Amniotic epithelial cell (primary cell): ENCODE measurements around the gene GNAZ.

Experiments
- DNase-seq: peaks from one replicate; pipeline ENCODE4 v3.0.0-alpha.2; 2010; ENCODE audit warnings: low read depth

The GNAZ gene

DNA sequence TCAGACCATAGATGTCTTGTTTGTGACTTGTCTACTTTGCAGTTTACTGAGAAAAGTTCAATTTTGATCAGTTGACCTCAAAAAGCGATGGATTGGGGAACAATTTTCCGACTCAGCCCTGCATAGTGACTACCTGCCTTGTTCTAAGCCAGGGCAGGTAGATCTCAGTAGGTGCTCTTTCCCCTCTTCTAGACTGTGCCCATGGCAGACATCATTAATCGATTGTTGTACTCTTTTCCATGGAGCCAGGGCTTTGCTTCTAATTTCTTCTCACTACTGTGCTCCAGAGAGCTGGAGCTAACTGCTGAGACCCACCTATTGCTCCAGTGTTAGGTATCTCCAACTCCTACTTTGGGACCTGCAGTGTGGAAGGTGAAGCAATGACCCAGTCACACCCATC is 84.8 kb downstream of the GNAZ start:
- no peak for DNase-seq

DNA sequence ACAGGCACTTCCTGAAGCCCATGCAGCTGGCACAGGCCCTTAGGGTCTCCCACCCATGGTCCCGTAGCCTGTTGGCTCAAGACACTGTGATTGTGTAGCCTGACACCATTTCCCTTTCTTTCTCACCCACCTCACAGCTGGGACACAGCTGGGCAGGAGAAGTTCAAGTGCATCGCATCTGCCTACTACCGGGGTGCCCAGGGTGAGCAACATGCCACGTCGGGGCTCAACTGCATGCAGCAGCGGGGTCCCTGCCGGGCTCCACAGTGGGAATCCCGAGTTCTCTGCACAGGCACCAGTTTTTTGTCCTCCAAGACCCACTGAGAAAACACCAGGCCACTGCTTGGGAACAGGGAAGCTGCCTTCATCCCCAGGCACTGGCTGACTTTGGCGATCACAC is 85.5 kb downstream of the GNAZ start:
- no peak for DNase-seq

DNA sequence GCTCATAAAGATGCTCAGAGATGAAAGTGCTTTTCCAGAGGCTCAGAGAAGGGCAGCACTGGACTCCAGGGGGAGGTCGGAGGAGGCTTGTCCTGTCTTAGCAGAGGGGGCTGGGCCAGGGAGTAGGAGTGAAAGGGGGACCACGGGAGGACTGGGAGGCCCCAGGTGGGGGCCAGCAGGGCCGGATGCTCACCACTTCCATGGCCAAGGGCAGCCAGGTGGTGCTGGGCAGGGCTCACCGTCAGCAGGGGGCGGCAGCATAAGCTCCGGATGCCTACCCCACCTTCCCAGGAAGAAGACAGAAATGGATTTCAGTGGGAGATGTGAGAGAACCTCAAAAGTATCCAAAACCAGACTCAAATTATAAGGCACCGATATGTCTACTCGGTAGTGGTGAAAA is 86.0 kb downstream of the GNAZ start:
- no peak for DNase-seq

DNA sequence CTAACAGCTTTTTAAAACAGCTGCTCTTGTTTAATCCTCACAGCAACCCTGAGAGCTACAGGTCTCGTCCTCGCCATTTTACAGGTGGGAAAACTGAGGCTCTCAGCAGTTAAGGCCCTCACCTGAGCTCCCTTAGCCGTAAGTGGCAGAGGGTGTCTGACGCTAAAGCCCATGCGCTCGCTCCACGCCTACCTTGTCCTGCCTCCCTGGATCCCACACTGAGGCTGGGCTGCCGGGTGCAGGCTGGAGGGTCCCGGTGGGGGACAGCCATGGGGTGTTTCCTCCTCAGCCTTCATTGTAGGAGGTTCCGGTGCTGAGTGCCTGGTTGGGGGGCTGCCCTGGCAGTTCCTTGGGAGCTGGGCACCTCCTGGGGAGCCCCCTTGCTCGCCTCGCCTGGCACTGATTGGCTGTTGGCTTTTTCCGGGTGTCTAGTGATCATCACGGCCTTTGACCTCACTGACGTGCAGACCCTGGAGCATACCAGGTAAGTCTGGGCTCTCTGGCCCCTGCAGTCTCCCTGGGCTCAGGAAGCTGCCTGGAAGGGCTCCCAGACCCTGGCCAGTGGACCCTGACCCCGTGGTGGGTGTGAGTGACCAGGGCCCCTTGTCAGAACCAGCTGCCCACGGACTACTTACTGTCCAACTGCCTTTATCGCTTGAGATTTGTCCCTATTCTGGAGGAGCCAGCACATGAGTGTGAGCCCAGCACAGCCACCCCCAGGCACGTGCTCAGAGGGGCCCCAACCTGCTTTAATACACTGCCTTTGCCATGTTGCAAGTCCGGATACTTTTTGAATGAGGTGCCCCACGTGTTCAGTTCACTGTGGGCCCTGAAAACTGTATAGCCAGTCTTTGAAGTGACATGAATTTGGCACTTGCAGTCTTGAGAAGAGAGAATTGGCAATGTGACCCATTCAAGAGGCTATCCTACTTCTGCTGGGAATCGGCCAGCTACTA is 87.5 kb downstream of the GNAZ start:
- no peak for DNase-seq

DNA sequence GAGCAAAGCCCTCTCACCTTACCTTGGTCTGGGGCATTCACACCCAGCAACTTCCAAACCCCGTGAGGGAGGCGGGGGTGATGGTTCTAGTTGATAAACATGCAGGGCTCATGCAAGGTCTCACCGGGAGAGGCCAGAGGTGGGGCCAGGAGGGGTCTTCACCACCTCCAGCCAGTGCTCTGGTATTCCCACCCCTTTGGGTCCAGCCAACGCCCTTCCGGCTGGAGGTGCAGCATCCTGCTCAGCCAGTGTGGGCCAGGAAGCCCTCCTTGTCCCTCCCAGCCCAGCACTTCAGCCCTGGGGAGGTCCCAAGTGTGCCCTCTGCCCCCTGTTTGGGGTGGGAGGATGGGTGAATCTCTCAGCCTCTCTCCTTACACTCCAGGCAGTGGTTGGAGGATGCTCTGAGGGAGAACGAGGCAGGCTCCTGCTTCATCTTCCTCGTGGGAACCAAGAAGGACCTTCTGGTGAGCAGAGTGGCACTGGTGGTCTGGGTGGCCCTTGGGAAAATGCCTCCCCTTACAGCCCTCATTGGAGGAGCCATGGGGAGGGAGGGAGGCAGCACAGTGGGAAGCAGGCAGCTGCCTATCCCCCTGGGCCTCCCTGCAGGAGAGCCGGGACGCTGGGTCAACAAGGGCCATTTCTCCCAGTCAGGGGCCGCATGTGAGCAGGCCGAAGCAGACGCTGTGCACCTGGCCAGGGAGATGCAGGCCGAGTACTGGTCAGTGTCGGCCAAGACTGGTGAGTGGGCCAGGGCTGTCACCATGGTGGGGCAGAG is 88.4 kb downstream of the GNAZ start:
- no peak for DNase-seq

DNA sequence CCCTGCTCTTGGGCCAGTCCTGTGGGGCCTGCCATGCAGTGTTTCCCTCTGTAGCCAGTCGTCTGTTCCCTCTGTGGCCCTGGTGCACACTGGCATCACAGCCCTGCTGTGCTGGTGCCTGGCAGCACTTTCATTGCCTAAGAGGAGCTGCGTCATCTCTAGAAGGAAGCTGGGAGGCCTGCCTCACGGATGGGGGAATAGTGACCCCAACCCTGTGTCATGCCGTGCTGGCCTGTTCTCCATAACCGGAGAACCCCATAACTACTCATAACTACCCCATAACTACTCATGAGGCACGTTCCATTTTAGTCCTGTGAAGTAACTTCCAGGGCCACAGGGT is 88.9 kb downstream of the GNAZ start:
- no peak for DNase-seq

DNA sequence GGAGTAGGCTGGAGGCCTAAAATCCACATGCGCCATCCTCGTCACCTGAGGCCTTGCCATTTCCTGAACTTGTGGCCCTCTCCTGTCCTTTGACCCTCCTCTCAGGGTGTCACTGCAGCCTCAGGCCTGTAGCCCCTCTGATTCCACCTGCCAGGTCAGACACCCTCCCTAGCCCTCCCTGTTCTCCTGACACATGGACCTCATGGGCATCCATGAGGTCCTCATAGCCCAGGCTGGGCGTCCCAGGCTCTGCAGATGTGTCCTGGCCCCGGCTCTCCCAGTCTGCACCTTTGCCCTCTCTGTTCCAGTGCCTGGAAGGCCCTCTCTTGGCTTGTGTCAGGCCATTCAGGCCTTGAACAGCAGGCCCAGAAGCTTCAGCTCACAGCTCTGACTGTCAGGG is 90.7 kb downstream of the GNAZ start:
- DNase-seq: no peak

DNA sequence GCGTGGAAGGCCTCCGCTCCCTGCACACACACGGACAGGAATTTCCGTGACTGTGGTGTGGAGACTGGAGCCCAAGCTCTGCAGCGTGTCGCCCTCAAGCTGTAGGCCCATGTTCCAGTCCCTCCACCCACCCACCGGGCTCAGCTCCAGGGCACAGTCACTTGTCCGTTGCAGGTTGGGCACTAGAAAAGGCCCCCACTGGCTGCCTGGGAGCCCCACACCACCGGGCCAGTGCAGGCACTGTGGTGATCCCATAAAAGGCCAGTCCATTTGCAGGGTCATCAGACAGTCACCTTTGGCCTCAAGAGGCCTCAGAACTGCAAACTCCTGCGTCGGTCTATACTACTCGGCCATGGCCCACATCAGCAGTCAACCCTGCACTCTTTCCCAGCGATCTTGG is 91.3 kb downstream of the GNAZ start:
- no peak for DNase-seq

DNA sequence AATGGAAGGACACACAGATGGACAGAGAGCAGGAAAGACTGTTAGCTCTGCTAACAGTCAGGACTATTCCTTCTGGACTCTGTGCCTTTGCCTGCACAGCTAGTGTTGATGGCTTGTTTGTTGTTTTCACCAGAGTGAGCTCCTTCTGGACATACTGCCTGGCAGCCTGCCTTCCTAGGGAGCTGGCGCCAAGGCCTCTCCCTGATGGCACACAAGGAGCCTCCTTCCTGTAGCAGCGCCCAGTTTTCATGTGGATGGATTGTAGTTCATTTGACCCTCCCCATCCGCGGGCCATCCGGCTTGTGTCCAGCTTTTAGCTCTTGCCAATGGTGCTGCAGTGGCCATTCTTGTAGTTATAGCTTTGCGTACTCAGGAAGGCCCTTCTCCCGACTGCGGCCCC is 93.3 kb downstream of the GNAZ start:
- no peak for DNase-seq

DNA sequence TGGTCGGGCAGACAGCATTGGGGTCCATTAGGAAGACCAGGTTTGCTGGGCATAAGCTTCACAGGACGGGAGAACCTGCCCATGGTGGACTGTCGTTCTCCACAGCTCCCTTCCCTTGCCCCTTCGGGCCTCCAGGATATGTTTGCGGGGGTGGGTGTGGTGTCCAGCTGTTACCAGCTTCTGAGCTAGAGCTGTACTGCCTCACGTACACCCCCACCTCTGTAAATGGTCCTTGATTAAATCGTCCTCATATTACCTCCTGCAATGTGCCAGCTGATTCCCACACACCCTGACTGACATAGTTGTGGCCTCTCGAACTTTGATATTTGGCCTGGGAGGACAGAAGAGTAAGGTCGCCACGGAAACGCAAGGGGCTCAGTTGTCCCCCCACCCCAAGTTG is 93.8 kb downstream of the GNAZ start:
- DNase-seq: no peak

DNA sequence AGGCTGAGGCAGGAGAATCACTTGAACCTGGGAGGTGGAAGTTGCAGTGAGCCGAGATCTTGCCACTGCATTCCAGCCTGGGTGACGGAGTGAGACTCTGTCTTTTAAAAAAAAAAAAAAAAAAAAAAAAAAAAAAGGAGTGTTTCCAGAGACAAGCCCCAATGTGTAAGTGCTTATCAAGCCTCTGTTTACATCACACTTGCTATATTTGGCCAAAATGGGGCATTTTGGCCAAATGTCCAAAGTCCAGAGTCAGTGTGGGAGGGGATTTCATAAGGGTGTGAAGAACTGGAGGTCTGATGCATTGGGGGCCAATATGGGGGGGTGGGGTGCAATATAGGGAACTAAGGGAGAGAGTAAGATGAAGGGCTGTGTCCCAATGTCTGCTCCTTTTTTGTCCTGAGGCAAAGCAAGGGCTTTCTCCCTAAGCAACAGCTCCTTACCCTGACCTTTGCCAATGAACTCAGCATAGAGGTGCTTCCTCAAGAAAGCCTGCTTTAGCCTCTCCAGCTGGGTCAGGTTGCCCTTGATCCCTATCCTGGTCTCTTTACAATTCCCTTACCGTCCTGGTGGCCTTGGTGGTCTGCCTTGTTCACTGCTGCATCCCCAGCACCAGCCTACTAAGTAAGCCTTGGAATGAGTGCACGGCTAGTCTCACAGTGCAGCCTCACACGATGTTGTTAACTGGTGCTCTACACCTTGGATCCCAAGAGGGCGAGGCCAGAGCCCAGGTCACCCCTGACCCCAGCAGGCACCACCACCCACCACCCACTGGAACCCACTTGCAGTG is 95.9 kb downstream of the GNAZ start:
- no peak for DNase-seq

DNA sequence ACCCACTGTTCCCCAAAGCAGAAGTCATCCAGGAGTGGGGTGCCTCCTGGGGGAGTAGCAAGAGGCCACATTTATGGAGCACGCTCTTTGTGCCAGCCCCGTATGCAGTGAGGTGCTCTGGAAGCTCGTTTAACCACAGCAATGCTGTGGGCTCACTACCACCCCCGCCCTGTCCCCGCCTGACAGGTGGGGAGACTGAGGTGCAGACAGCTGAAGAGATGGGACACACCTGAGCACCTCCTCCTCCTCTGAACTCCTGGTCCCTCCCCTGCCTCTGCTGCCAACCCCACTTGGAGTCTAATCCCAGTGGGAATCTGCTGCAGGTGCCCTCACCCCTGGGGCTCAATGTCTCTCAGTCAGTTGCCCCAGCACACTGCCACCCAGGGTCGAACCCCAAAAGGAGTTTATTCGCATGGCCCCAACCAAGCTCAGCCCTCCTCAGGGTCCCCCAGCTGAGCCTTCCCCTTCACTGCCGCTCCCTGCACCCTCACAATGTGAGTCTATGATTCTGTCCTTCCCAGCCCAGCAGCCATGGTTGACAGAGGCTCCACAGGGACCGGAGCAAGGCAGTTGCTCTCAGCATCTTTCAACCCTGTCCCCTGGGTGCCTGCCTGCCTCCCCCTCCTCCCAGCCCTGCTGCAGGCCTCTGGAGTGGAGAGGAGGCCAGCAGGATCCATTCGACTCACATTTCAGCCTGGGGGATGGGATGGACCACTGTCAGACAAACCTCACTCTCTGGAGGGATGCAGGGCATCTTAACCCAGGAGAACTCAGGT is 96.7 kb downstream of the GNAZ start:
- DNase-seq: no peak

DNA sequence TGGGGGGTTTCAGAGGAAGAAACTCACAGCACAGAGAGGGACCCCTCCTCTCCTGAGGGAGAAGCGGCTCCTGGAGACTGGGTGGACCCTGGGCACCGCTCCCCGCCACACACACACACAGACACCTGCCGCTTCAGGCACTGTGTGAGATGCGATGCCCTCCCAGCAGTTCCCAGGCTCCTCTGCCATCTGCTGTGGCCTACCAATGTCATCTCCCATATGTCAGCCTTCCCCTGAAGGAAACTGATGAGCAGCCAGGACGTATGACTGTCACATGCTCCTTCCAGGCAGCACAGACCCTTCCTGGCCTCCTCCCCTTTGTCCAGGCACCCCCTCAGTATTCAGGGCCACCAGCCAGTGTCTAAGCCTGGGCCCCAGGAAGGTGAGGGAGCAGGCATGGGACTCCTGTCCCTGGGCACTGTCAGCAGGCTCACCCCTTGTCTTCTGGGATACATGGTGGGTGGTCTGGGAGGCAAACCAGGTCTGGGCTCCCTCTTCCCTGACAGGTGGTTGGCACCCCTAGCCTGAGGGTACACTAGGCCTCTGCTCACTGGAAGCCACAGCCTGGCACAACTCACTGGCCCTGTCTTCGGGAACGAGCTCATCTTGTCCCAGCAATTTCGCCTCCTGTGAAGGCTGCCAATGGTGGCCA is 98.2 kb downstream of the GNAZ start:
- no peak for DNase-seq

DNA sequence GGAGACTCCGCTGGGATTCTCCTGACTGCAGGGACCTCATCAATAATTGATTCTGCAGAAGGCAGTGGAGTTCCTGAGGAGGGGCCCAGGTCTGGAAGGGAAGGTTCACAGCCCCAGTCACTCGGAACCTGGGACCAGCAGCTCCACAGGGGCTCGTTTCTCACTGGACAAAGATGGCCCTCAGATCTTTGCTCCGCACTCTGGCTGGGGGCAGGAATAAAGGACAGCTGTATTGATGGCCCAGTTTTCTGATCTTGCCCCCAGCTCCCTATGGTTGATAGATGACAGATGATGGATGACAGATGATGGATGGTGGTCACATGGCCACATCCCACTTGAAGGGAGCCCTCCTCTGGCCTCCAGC is 98.7 kb downstream of the GNAZ start:
- no peak for DNase-seq
